ENCODE measurements around the gene FBXO42. TPM values are rescaled to one million over a fixed set of nuclear protein-coding genes. Genes with fewer than 3 reads are reported as not detected.
"Not testable (repeated sequence)": the region's sequence is repeated elsewhere in the genome, so short reads cannot be mapped to it uniquely, and the experiment has no call there.

FBXO42 gene
- total RNA-seq, 1 donor from 2014 or later = 11.9 TPM

DNA sequence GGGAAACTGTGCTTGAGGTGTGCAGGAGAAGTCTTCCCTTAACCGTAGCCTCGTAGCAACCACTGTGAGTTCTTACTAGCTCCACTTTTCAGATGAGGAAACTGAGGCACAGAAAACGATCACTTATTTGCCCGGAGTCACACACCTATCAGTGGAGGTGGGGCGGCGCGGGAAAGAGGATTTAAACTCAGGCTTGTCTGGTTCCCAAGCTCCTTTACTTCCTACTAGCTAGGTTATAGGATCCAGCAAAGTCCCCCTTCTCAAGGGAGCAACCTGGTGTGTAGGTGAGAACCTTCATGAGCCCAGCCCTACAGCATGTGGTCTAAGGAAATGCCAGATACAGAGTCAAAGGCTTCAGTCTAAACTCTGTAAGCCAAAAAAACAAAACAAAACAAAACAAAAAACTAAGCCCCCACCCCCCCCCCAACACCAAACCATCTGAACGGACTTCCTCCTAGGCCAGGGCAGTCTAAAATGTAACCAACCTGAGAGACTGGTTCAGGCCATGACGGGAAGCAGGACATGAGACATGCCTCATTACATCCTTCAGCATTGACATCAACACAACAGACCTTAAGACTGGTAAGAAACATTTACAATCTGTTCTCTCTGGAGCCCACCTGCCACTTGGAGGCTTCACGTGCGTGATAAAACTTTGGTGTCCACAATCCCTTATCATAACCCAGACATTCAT is 709 bp upstream of the FBXO42 start:
- H3K36me3 ChIP-seq (ENCODE audit: control insufficient read depth, insufficient read depth, low read length) = no peaks in the 10 kb centered on the region
- no peaks in the 10 kb centered on the region for H3K27me3 ChIP-seq (ENCODE audit: control insufficient read depth, insufficient read depth, low read length)
- no peak for DNase-seq (ENCODE audit: low read depth)
- TF ChIP-seq, protein P1, sequence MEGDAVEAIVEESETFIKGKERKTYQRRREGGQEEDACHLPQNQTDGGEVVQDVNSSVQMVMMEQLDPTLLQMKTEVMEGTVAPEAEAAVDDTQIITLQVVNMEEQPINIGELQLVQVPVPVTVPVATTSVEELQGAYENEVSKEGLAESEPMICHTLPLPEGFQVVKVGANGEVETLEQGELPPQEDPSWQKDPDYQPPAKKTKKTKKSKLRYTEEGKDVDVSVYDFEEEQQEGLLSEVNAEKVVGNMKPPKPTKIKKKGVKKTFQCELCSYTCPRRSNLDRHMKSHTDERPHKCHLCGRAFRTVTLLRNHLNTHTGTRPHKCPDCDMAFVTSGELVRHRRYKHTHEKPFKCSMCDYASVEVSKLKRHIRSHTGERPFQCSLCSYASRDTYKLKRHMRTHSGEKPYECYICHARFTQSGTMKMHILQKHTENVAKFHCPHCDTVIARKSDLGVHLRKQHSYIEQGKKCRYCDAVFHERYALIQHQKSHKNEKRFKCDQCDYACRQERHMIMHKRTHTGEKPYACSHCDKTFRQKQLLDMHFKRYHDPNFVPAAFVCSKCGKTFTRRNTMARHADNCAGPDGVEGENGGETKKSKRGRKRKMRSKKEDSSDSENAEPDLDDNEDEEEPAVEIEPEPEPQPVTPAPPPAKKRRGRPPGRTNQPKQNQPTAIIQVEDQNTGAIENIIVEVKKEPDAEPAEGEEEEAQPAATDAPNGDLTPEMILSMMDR (IDR thresholded peaks at IDR 0.05; ENCODE audit: insufficient read depth, low read length, poor library complexity, severe bottlenecking) = no peak
- peak overlapping the region; percentile 33 for H3K4me3 ChIP-seq (ENCODE audit: low read depth, low read length)

DNA sequence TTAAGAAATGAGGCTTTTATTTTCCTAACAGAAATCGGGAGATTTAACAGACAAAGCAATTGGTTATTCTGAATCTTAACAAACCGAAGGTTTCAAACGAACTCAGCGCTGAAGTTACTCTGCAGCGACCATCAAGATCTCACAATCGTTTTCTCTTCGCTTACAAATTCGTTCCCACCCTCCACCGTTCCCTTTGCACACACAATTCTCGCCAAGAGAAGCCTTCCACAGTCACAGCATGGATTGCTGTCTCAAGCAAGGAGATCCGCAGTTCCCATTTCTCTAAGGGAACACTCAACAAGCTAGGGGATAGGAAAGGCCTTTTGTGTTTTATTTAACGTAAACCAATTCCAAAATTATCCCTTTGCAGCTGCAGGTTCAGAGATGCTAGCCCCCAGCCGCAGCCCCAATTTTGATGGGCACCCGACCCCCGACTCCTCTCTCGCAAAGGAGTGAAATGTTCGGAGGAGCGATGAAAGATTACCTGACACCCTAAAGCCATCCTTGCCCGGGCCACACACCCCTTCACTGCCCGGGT is 755 bp downstream of the FBXO42 start:
- TF ChIP-seq, protein P1 (IDR thresholded peaks at IDR 0.05; ENCODE audit: insufficient read depth, low read length, poor library complexity, severe bottlenecking) = no peak
- H3K36me3 ChIP-seq (ENCODE audit: control insufficient read depth, insufficient read depth, low read length) = no peaks in the 10 kb centered on the region
- DNase-seq (ENCODE audit: low read depth) = no peak
- H3K27me3 ChIP-seq (ENCODE audit: control insufficient read depth, insufficient read depth, low read length) = no peaks in the 10 kb centered on the region
- peak overlapping the region; percentile 99 for H3K4me3 ChIP-seq (ENCODE audit: low read depth, low read length)

DNA sequence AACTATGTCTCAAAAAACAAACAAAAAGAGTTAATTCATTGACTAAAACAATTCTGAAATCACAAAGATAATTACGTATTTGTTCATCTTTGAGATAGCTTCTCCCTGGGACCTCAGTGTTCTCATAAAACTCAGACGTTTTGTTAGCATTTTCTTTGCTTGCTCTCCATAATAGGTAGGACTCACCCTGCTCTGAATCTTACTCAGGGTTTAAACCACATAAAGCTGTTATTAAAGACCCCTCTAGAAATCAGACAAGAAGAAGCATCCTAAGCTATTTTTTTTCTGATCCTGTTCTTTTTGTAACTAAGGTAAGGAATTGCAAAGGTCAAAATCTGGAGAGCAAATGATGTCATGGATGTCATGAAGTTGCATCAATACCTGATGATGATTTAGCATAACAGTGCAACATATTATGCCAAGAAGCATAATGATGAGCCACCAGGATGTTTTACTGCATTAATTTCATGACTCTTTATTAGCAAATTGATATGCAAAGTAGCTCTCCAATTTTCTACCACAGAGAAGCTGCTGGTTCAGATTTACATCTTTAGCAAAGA is 2.4 kb downstream of the FBXO42 start:
- H3K27me3 ChIP-seq (ENCODE audit: control insufficient read depth, insufficient read depth, low read length) = no peaks in the 10 kb centered on the region
- H3K4me3 ChIP-seq (ENCODE audit: low read depth, low read length) = no peak overlapping the region
- no peak for DNase-seq (ENCODE audit: low read depth)
- H3K36me3 ChIP-seq (ENCODE audit: control insufficient read depth, insufficient read depth, low read length) = no peaks in the 10 kb centered on the region
- TF ChIP-seq, protein P1 (IDR thresholded peaks at IDR 0.05; ENCODE audit: insufficient read depth, low read length, poor library complexity, severe bottlenecking) = no peak

DNA sequence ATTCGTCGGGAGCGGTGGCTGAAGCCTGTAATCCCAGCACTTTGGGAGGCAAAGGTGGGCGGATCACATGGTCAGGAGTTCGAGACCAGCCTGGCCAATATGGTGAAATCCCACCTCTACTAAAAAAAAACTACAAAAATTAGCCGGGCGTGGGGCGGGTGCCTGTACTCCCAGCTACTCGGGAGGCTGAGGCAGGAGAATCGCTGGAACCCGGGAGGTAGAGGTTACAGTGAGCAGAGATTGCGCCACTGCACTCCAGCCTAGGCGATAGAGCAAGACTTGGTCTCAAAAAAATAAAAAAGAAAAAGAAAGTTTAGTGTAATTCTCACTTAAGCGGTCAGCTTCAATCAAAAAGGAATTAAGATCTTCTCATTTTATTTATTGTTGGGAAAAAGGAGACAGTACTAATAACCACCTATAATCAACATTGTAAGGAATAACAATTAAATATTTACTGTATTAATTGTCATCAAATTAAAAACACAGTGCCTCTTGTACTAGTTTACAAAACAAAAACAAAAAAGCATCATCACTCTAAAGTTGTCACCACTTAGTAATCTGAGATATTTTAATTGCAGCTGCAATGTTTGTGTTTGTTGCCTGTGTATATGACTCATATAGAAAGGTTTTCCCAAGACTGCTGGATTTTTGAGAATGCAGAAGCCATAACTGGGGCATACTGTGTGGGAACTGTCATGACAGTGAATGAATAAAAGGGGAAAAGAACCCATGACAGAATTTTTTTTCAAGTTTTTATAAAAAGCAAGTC is 3.7 kb downstream of the FBXO42 start:
- TF ChIP-seq, protein P1 (IDR thresholded peaks at IDR 0.05; ENCODE audit: insufficient read depth, low read length, poor library complexity, severe bottlenecking) = no peak
- Histone ChIP-seq H3K4me3 (ENCODE audit: low read depth, low read length) (no peak overlapping the region), H3K36me3 (ENCODE audit: control insufficient read depth, insufficient read depth, low read length) (no peaks in the 10 kb centered on the region), H3K27me3 (ENCODE audit: control insufficient read depth, insufficient read depth, low read length) (no peaks in the 10 kb centered on the region)
- peak; percentile 32 for DNase-seq (ENCODE audit: low read depth)

DNA sequence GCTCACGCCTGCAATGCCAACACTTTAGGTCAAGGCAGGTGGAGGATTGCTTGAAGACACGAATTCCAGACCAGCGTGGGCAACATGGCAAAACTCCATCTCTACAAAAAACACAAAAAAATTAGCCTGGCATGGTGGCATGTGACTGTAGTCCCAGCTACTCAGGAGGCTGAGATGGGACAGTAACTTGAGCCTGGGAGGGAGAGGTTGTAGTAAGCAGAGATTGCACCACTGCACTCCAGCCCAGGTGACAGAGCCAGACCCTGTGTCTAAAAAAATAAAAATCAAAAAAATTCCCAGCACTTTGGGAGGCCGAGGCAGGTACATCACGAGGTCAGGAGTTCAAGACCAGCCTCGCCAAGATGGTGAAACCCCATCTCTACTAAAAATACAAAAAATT is 9.0 kb downstream of the FBXO42 start:
- not testable (repeated sequence) for H3K4me3 ChIP-seq (ENCODE audit: low read depth, low read length); H3K36me3 ChIP-seq (ENCODE audit: control insufficient read depth, insufficient read depth, low read length); H3K27me3 ChIP-seq (ENCODE audit: control insufficient read depth, insufficient read depth, low read length); DNase-seq (ENCODE audit: low read depth)

DNA sequence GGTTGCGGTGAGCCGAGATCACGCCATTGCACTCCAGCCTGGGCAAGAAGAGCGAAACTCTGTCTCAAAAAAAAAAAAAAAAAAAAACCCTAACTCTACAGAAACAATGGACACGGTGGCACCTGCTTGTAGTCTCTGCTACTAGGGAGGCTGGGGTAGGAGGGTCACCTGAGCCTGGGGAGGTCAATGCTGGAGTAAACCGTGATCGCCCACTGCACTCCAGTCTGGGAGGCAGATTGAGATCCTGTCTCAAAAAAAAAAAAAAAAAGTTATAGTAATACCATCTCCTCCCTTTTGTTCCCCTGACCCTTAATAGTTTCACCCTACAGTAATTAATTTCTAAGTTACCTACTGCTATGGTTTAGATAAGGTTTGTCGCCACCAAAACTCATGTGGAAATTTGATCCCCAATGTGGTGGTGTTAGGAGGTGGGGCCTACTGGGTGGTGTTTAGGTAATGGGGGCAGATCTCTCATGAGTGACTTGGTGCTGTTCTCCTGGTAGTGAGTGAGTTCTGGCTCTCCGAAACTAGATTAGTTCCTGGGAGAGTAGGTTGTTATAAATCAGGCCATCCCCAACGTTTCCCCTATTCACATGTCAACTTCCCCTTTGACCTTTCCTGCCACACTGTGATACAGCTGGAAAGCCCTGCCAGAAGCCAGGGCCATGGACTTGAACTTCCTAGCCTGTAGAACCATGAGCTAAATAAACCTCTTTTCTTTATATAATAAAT is 9.8 kb downstream of the FBXO42 start:
- Histone ChIP-seq H3K4me3 (ENCODE audit: low read depth, low read length) (no peak overlapping the region), H3K36me3 (ENCODE audit: control insufficient read depth, insufficient read depth, low read length) (no peaks in the 10 kb centered on the region), H3K27me3 (ENCODE audit: control insufficient read depth, insufficient read depth, low read length) (no peaks in the 10 kb centered on the region)
- no peak for DNase-seq (ENCODE audit: low read depth)
- TF ChIP-seq, protein P1 (IDR thresholded peaks at IDR 0.05; ENCODE audit: insufficient read depth, low read length, poor library complexity, severe bottlenecking) = no peak

All from kidney epithelial cell (primary cell).